Body of pancreas (tissue), 4 donors: Measurements from ENCODE around the gene SPAG9. TPM values are rescaled to one million over a fixed set of nuclear protein-coding genes. Genes with fewer than 3 reads are reported as not detected.

Experiments used
- ATAC-seq: fragments of 150-250 bp; one replicate; pipeline ENCODE4 v1.9.1; 2016
- DNase-seq, 4 donors: peaks; one replicate each; pipeline ENCODE4 v3.0.0-alpha.2; 2019
- H3K27ac ChIP-seq, 4 donors: fragments of 200-600 bp; sonication (generic); 1 replicate in 3 of 4; 2 replicates in 1 of 4; pipeline versions ENCODE4 v1.5.1 to v1.6.1; 2016 to 2019; ENCODE audit warnings: mild to moderate bottlenecking in 1 of 4, mixed read lengths in 1 of 4, moderate library complexity in 1 of 4
- H3K27me3 ChIP-seq, 2 donors: fragments of 200-600 bp; sonication (generic); one replicate each; pipeline ENCODE4 v1.6.0; 2016; ENCODE audit warnings: mild to moderate bottlenecking in 1 of 2
- H3K36me3 ChIP-seq, 2 donors: fragments of 200-600 bp; sonication (generic); replicated peaks in 1 of 2; 2 replicates each; pipeline ENCODE4 v1.5.1; 2016; ENCODE audit warnings: low read depth in 2 of 2; ENCODE audit not compliant: insufficient read depth in 1 of 2
- H3K4me1 ChIP-seq: fragments of 200-600 bp; sonication (generic); one replicate; pipeline ENCODE4 v1.6.0; 2016
- H3K4me3 ChIP-seq, 2 donors: fragments of 200-600 bp; sonication (generic); 1 replicate in 1 of 2; 2 replicates in 1 of 2; pipeline ENCODE4 v1.5.1; 2016 to 2019
- H3K9me3 ChIP-seq, 3 donors: fragments of 200-600 bp; sonication (generic); 1 replicate in 2 of 3; 2 replicates in 1 of 3; pipeline ENCODE4 v1.5.1; 2016
- POLR2A ChIP-seq, 3 donors: fragments of 450-650 bp; IDR thresholded peaks; one replicate each; pipeline ENCODE4 v1.6.1; 2016; ENCODE audit warnings: antibody characterized with exemption in 3 of 3, mild to moderate bottlenecking in 2 of 3
- WGBS, 2 donors: methylation state at CpG; one replicate each; pipeline ENCODE4 v1.1.5; 2017; 5-methylcytosine and 5-hydroxymethylcytosine counted together
- intact Hi-C: fragments of 100-400 bp; cut with DNase I; formaldehyde crosslinking; loops from one replicate; pipeline ENCODE4 v1.15.1; 2023
- total RNA-seq, 2 donors: library from RNA; depleted of rRNA; stranded (reverse); fragments of >200 nt; gene quantifications; one replicate each; pipeline ENCODE4 v1.1.0, GENCODE V29; 2016
- TF ChIP-seq, protein P1 (sequence below), 7 experiments: fragments of 450-650 bp in 4 of 7; fragments of 200-600 bp in 3 of 7; sonication (generic) in 3 of 7; IDR thresholded peaks; one replicate each; pipeline ENCODE4 v1.5.1; 2016 to 2019; ENCODE audit warnings: antibody characterized with exemption in 7 of 7

Gene SPAG9
- total RNA-seq, 2 donors from 2014 or later = 49.8 to 76.8 TPM

DNA sequence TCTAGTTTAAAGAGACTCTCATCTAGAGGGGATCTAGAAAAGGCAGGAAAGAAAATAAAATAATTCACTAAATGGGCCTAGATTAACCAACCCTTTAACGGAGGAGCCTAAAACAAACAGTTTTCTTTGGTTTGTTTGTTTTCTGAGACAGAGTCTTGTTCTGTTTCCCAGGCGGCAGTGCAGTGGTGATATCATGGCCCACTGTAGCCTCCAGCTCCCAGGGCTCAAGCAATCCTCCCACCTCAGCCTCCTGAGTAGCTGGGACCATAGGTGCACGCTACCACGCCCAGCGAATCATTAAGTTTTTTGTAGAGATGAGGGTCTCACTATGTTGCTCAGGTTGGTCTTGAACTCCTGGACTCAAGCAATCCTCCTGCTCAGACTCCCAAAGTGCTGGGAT, 132.2 kb downstream of the SPAG9 start:
- Histone ChIP-seq H3K9me3 (no peaks in the 10 kb centered on the region), H3K27me3 (no peaks in the 10 kb centered on the region), H3K4me3 (no peak overlapping the region), H3K4me1 (peaks cover 4% of the 10 kb centered on the region), H3K36me3 (peaks cover 5 to 43% of the 10 kb centered on the region in 2 donors), H3K27ac (peak overlapping the region in 2 of 4 donors; percentile 43 to 66)
- DNase-seq (no peak), ATAC-seq (no peak)
- intact Hi-C loops = no loop called here
- WGBS, 2 donors = 64% methylated on average over 5 of the region's 5 CpGs
- TF ChIP-seq, protein P1, sequence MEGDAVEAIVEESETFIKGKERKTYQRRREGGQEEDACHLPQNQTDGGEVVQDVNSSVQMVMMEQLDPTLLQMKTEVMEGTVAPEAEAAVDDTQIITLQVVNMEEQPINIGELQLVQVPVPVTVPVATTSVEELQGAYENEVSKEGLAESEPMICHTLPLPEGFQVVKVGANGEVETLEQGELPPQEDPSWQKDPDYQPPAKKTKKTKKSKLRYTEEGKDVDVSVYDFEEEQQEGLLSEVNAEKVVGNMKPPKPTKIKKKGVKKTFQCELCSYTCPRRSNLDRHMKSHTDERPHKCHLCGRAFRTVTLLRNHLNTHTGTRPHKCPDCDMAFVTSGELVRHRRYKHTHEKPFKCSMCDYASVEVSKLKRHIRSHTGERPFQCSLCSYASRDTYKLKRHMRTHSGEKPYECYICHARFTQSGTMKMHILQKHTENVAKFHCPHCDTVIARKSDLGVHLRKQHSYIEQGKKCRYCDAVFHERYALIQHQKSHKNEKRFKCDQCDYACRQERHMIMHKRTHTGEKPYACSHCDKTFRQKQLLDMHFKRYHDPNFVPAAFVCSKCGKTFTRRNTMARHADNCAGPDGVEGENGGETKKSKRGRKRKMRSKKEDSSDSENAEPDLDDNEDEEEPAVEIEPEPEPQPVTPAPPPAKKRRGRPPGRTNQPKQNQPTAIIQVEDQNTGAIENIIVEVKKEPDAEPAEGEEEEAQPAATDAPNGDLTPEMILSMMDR (IDR thresholded peaks at IDR 0.05) = no peak
- no peak for TF ChIP-seq POLR2A (IDR thresholded peaks at IDR 0.05)

- DNase-seq (no peak), ATAC-seq (no peak)
- 52 to 58% methylated on average over 1 of the region's 1 CpG for WGBS, 2 donors
These were observed 133.5 kb downstream of the SPAG9 start for GRCh38 chr17:50986989-50987660.

DNA sequence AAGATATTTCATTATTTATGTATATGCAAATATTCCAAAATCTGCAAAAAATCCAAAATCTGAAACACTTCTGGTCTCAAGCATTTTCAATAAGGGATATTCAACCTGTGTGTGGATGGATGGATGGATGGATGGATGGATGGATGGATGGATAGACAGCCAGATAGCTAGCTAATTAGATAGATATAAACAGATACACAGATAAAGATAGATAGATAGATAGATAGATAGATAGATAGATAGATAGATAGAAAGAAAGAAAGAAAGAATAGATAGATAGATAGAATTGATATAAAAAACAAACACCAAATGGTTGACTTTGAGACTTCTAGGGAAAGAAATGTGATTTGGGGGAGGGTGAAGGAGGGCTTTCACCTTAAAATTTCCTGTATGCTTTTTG, 139.4 kb downstream of the SPAG9 start:
- DNase-seq (no peak), ATAC-seq (no peak)
- Histone ChIP-seq H3K9me3 (no peaks in the 10 kb centered on the region), H3K4me3 (no peak overlapping the region), H3K27ac (no peak overlapping the region), H3K4me1 (no peaks in the 10 kb centered on the region), H3K36me3 (peaks cover 4 to 33% of the 10 kb centered on the region in 2 donors), H3K27me3 (no peaks in the 10 kb centered on the region)
- TF ChIP-seq, protein P1 (IDR thresholded peaks at IDR 0.05) = no peak
- no peak for TF ChIP-seq POLR2A (IDR thresholded peaks at IDR 0.05)
- intact Hi-C loops = no loop called here

More at GRCh38 chr17:50986989-50987660, 133.5 kb downstream of the SPAG9 start:
- Histone ChIP-seq H3K4me3 (no peak overlapping the region), H3K36me3 (peaks cover 3 to 37% of the 10 kb centered on the region in 2 donors), H3K27ac (peak overlapping the region in 1 of 4 donors; percentile 66), H3K27me3 (no peaks in the 10 kb centered on the region), H3K4me1 (peaks cover 4% of the 10 kb centered on the region), H3K9me3 (no peaks in the 10 kb centered on the region)
- no peak for TF ChIP-seq POLR2A (IDR thresholded peaks at IDR 0.05)
- TF ChIP-seq, protein P1 (IDR thresholded peaks at IDR 0.05) = no peak
- intact Hi-C loops = no loop called here

DNA sequence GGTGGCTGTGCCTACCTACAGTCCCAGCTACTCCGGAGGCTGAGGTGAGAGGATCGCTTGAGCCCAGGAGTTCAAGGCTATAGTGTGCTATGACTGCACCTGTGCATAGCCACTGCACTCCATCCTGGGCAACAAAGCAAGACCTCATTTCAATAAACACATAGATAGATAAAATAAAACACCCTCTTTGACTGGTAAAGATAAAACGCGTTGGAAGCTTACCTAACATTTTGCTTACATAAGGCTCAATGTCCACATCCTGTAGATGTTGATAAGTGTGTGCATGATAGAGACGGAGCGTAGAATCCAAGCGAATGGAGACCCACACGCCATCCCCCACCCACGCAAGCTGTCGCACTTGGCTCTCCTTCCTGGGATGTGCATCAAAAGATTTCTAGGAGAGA, 141.1 kb downstream of the SPAG9 start:
- H3K36me3 ChIP-seq = peaks cover 4 to 25% of the 10 kb centered on the region in 2 donors
- ATAC-seq (no peak), DNase-seq (no peak)
- no peaks in the 10 kb centered on the region for H3K4me1 ChIP-seq
- no peak for TF ChIP-seq POLR2A (IDR thresholded peaks at IDR 0.05)
- TF ChIP-seq, protein P1 (IDR thresholded peaks at IDR 0.05) = no peak
- 75 to 80% methylated on average over 10 of the region's 10 CpGs for WGBS, 2 donors
- H3K9me3 ChIP-seq = no peaks in the 10 kb centered on the region
- H3K27me3 ChIP-seq = no peaks in the 10 kb centered on the region
- no peak overlapping the region for H3K4me3 ChIP-seq
- intact Hi-C loops = no loop called here
- H3K27ac ChIP-seq = no peak overlapping the region
